Measurements from ENCODE around the gene TFR2. TPM values are rescaled to one million over a fixed set of nuclear protein-coding genes. Genes with fewer than 3 reads are reported as not detected.

TFR2 gene
- total and polyA plus RNA-seq, 2 of the 13 experiments (the other 11 are each of a cell fraction or from before 2014, with no cell fraction given), result 36.9 to 64.2 TPM

- TF ChIP-seq ZNF574 (CRISPR knock-in tag; IDR thresholded peaks at IDR 0.05) (peak; percentile 62; the same call in 1 of the 2 replicates), ZNF670 (CRISPR knock-in tag; IDR thresholded peaks at IDR 0.05; ENCODE audit: borderline replicate concordance) (0 out of 2 replicates have a peak, but pooled peaks have one; percentile 60), ZKSCAN1 (IDR thresholded peaks at IDR 0.05; ENCODE audit: low read length) (no peak), MTA3 (CRISPR knock-in tag; IDR thresholded peaks at IDR 0.05) (no peak), KAT7 (CRISPR knock-in tag; IDR thresholded peaks at IDR 0.05; ENCODE audit: borderline replicate concordance) (no peak), GTF3A (CRISPR knock-in tag; conservative IDR thresholded peaks at IDR 0.05) (no peak), ATF3 (CRISPR knock-in tag; IDR thresholded peaks at IDR 0.05) (peak; percentile 65; the same call in 1 of the 2 replicates), THYN1 (CRISPR knock-in tag; IDR thresholded peaks at IDR 0.05; ENCODE audit: borderline replicate concordance, low read depth) (no peak), BCLAF1 (IDR thresholded peaks at IDR 0.05) (no peak), RAD21 (CRISPR knock-in tag; IDR thresholded peaks at IDR 0.05) (no peak), ZNF883 (CRISPR knock-in tag; IDR thresholded peaks at IDR 0.05; ENCODE audit: not compliant biosample characterization) (peak; percentile 84), MED8 (CRISPR knock-in tag; IDR thresholded peaks at IDR 0.05; ENCODE audit: insufficient replicate concordance) (no peak), ATF4 (CRISPR knock-in tag; IDR thresholded peaks at IDR 0.05) (no peak), RFXAP (CRISPR knock-in tag; IDR thresholded peaks at IDR 0.05; ENCODE audit: borderline replicate concordance) (0 out of 2 replicates have a peak, but pooled peaks have one; percentile 44), ZIK1 (CRISPR knock-in tag; IDR thresholded peaks at IDR 0.05; ENCODE audit: borderline replicate concordance, low read depth) (0 out of 2 replicates have a peak, but pooled peaks have one; percentile 29), AGO1 (IDR thresholded peaks at IDR 0.05; ENCODE audit: low read depth, low read length, poor library complexity, severe bottlenecking) (no peak), ZBTB43 (CRISPR knock-in tag; conservative IDR thresholded peaks at IDR 0.05) (0 out of 2 replicates have a peak, but pooled peaks have one; percentile 75), ZNF605 (CRISPR knock-in tag; IDR thresholded peaks at IDR 0.05) (peak; percentile 99), ZNF776 (CRISPR knock-in tag; IDR thresholded peaks at IDR 0.05) (peak; percentile 64; the same call in 1 of the 2 replicates), ZNF552 (CRISPR knock-in tag; IDR thresholded peaks at IDR 0.05; ENCODE audit: borderline replicate concordance) (0 out of 2 replicates have a peak, but pooled peaks have one; percentile 42)
These were observed 14.7 kb upstream of the TFR2 start, which contains the start of gene ACTL6B (continued) for GRCh38 chr7:100655908-100656674.
